Kidney epithelial cell (primary cell): ENCODE measurements around the gene ATF7IP2. TPM values are rescaled to one million over a fixed set of nuclear protein-coding genes. Genes with fewer than 3 reads are reported as not detected.

ENCODE experiments used
- DNase-seq: peaks from one replicate; pipeline ENCODE4 v3.0.0-alpha.2; 2010; ENCODE audit warnings: low read depth
- H3K27me3 ChIP-seq: 2 replicates; pipeline ENCODE4 v1.6.0; 2011; ENCODE audit warnings: low read length; ENCODE audit not compliant: control insufficient read depth, insufficient read depth
- H3K36me3 ChIP-seq: 2 replicates; pipeline ENCODE4 v1.5.1; 2011; ENCODE audit warnings: low read length; ENCODE audit not compliant: control insufficient read depth, insufficient read depth
- H3K4me3 ChIP-seq: 2 replicates; pipeline ENCODE4 v1.5.1; 2011; ENCODE audit warnings: low read depth, mild to moderate bottlenecking, control low read depth, low read length
- total RNA-seq: library from RNA; depleted of rRNA; stranded (reverse); fragments of >200 nt; gene quantifications from 2 replicates; pipeline ENCODE4 v1.2.3, GENCODE V29; 2015
- TF ChIP-seq, protein P1 (sequence below): IDR thresholded peaks from 2 replicates; pipeline ENCODE4 v1.5.1; 2011; ENCODE audit warnings: mild to moderate bottlenecking, moderate library complexity, low read length, control low read depth, inconsistent platforms; ENCODE audit not compliant: insufficient read depth, poor library complexity, severe bottlenecking

Gene ATF7IP2
- total RNA-seq, 1 donor from 2014 or later: 4.6 TPM

- Histone ChIP-seq H3K4me3 (no peak overlapping the region), H3K36me3 (no peaks in the 10 kb centered on the region), H3K27me3 (no peaks in the 10 kb centered on the region)
- no peak for DNase-seq
- TF ChIP-seq, protein P1, sequence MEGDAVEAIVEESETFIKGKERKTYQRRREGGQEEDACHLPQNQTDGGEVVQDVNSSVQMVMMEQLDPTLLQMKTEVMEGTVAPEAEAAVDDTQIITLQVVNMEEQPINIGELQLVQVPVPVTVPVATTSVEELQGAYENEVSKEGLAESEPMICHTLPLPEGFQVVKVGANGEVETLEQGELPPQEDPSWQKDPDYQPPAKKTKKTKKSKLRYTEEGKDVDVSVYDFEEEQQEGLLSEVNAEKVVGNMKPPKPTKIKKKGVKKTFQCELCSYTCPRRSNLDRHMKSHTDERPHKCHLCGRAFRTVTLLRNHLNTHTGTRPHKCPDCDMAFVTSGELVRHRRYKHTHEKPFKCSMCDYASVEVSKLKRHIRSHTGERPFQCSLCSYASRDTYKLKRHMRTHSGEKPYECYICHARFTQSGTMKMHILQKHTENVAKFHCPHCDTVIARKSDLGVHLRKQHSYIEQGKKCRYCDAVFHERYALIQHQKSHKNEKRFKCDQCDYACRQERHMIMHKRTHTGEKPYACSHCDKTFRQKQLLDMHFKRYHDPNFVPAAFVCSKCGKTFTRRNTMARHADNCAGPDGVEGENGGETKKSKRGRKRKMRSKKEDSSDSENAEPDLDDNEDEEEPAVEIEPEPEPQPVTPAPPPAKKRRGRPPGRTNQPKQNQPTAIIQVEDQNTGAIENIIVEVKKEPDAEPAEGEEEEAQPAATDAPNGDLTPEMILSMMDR: no peak
Measured at GRCh38 chr16:10371592-10371991, 14.3 kb upstream of the ATF7IP2 start.

DNA sequence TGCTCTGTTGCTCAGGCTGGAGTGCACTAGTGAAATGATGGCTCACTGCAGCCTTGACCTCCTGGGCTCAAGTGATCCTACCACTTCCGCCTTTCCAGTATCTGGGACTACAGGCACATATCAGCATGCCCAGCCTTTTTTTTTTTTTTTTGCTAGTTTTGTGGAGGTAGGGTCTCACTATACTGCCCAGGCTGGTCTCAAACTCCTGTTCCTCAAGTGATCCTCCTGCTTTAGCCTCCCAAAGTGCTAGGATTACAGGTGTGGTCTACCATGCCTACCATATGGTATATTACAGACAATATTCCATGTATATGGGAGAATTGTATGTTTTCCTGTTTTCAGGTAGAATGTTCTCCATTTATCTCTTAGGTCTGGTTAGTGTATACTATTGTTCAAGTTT lies 12.3 kb upstream of the ATF7IP2 start:
- TF ChIP-seq, protein P1: no peak
- no peak for DNase-seq

DNA sequence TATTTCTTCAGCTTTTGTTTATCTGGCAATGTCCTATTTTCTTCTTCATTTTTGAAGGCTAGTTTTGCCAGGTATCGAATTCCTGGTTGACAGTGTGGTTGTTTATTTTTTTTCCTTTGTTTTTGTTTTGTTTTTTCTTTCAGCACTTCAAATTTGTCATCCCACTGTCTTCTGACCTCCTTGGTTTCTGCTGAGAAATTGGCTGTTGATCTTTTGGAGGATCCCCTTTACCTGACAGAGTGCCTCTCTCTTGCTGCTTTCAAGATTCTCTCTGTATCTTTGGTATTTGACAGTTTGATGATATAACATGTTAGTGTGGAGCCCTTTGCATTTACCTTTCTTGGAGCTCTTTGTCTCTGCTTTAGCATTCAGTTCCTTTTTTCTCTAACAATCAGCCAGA lies 9.6 kb upstream of the ATF7IP2 start:
- TF ChIP-seq, protein P1: no peak
- no peak overlapping the region for H3K4me3 ChIP-seq
- H3K36me3 ChIP-seq: no peaks in the 10 kb centered on the region
- no peaks in the 10 kb centered on the region for H3K27me3 ChIP-seq
- DNase-seq: no peak

More for the DNA sequence above, 12.3 kb upstream of the ATF7IP2 start:
- H3K36me3 ChIP-seq: no peaks in the 10 kb centered on the region
- H3K27me3 ChIP-seq: no peaks in the 10 kb centered on the region
- no peak overlapping the region for H3K4me3 ChIP-seq

DNA sequence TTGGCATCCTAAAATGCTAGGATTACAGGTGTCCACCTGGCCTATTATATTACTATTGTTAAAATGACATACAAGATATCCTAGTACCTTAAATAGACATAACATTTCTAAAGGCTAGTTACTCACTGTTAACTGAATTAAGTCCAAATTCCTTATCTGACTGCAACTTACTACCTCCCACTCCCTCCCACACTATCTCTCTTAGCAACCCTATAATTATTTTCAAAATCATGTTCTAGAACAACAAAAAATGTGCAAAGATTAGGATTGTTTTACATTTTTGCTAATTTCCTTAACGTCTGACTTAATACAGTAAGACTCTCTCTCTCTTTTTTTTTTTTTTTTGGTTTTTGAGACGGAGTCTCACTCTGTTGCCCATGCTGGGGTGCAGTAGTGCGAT lies 2.2 kb upstream of the ATF7IP2 start:
- TF ChIP-seq, protein P1: no peak
- no peak overlapping the region for H3K4me3 ChIP-seq
- DNase-seq: no peak
- no peaks in the 10 kb centered on the region for H3K27me3 ChIP-seq
- no peaks in the 10 kb centered on the region for H3K36me3 ChIP-seq

GRCh38 chr16:10386517-10387100 lies 748 bp downstream of the ATF7IP2 start:
- TF ChIP-seq, protein P1: no peak
- no peaks in the 10 kb centered on the region for H3K27me3 ChIP-seq
- H3K4me3 ChIP-seq: peak overlapping the region; percentile 58
- no peak for DNase-seq
- no peaks in the 10 kb centered on the region for H3K36me3 ChIP-seq

DNA sequence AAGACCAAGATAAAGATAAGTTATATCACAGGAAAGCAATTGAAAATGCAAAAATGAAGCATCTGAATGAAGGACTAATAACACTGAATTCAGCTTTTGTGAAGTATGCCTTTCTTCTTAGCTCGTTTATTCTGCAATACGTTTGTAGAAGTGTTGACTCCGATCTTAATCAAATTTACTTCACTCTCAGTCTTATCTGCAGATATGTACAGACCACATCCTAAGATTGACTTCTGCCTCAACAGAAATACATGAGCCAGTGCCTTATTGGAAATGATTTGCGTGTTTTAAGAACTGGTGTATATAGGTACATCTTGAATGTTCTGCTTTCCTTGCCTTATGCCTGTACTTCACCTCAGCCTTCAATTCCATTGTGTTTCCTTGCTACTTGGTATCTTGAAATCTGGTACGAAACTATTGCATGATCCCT lies 1.3 kb downstream of the ATF7IP2 start:
- H3K4me3 ChIP-seq: peak overlapping the region; percentile 58

More for the DNA sequence above, 1.3 kb downstream of the ATF7IP2 start:
- Histone ChIP-seq H3K27me3 (no peaks in the 10 kb centered on the region), H3K36me3 (no peaks in the 10 kb centered on the region)
- no peak for DNase-seq
- TF ChIP-seq, protein P1: no peak
